ENCODE data around the gene ZNF222.

ZNF222 gene

DNA sequence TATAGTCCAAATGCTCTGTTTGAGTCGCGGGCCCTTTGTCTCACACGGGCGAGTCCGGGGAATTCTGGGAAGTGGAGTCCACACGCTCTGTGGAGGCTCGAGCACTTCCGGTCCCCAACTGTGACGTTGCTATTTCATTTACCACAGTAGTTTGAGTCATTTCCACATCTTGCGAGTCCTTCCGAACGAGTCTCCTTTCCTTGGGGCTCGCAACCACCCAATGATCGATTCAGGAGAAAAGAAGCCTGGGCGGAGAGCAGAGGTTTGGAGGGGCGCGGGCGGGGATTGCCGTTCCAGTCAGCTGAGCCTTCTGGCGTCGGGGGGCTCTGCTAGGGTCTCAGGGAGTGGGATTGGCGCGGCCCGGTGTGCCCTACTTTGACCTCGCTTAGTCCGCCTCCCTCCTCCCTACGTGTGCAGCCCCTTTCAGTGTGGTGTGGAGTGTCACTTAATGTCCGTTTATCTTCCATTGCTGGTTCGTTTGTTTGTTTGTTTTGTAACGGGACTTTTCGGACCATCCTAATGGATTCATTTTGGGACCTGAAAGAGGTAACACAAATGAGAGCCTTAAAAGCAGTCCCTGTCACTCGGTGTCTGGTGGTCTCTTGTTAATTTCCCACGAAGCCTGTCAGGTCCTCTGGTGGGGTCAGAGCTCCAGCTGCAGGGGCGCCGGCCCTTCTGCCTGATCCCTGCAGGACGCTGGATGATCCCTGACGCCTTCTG, at the start of gene ZNF222:
Gene ZNF222 (plus strand): TSS at position 163 of the 720 bp plus-strand sequence. CDS start 58 bp downstream, at position 221.
- peak; percentile 90 for DNase-seq (ENCODE audit: low spot score)

DNA sequence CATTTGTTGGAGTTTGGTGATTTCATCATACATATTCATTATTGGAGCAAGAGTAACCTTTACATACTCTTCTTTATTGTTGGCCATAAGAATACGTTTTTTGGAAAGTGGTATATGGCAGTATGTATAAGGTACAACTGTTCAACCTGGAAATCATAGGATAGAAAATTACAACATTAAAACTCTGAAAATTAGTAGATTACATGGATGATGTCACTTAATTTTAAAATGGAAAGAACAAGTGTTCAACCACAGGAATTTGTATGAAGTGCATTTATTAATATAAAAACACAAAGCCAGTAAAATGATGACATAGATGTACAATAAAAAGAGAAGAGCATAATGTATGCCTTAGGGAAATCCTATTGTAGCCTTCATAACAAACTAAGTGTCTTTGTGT, 48.4 kb upstream of the ZNF222 start:
- no peak for DNase-seq (ENCODE audit: low spot score)

DNA sequence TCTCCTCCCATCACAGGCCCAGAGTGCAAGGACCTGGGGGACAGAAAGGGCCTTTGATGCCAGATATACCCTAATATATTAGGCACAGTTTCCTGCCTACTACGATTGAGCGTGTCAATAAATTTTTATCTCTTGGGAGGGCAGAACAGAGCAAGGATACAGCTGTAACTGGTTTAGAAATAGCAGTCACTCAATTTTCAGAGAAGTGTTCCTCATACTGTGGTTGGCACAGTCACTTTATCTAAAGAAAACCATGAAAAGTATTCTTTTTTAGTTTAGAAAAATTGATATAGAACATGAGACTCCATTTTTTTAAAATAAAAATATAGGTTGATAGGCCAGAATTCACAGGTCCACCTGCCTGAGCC, 41.7 kb upstream of the ZNF222 start:
- no peak for DNase-seq (ENCODE audit: low spot score)

DNA sequence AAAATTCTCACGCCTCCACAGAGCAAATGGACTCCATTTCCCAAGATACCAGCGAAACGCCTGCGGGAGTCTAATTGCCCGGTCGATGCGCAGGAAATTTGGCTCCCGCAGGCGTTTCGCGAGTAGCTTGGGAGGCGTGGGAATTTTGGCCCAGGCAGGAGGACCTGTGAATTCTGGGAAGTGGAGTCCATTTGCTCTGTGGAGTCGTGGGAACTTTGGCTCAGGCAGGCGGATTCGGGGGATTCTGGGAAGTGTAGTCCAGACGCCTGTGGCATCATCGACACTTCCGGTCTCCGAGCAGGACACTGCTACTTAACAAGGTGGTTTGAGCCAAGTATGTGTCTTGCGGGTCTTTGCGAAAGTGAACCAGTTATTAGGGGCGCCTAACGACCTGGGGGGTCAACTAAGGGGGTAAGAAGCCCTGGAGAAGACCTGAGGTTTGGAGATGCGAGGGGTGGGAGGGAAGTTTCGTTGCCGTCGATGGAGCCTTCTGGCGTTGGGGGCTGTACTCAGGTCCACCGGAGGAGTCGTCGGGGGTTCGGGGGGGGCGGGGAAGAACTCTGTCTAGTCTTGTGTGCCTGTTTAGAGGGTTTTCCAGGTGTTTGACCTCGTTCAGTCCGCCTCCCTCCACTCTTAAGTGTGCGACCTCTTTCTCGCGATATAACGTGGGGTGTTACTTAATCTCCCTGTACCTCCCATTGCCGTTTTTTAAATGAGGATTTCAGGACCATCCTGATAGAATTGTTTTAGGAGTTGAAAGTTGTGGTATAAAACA, 41.1 kb upstream of the ZNF222 start, which contains the start of gene ZNF155:
Gene ZNF155 (plus strand): TSS at position 277 of the 775 bp plus-strand sequence. CDS start 4,356 bp downstream, outside the sequence.
- peak; percentile 94 for DNase-seq (ENCODE audit: low spot score)

DNA sequence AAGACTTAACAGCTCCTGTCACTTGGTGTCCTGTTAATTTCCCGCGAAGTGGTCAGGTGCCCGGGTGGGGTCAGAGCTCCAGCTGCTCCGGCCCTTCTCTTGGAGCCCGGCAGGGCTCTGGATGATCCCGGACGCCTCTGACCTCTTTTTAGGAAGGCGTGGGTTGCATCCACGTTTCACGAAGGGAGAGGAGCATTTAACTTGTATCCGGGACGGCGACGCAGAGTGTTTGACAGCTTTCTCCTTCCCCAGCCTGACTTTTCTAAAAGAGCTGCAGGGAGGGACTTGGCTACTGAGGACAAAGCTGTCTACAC, 40.5 kb upstream of the ZNF222 start:
- DNase-seq (ENCODE audit: low spot score): no peak

DNA sequence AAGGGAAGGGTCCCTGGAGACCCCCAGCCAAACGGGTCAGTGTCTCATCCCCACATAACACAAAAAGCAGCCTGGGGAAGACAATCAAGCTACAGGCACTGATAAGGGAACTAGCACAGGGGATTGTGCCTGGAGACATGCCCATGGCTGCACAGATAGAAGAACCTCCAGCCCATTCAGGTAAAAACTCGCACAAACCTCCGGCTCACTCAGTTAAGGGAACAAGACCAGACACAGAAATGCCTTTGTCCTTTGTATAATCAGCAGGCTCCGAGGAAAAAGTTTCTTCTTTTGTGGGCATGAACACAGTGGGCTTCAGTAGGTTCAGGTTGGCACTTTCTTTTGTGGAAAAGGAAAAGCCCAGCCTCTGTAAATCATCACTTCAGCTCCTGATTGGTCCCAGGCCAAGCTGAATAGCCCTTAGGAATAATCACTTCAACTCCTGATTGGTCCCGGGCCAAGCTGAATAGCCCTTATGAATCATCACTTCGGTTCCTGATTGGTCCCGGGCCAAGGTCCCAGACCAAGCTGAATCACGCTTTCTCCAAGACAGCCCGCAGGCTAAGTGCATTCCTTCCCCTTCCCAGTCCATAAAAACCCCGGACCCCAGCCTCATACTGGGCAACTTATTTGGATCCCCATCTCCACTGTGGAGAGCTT, 27.4 kb upstream of the ZNF222 start:
- no peak for DNase-seq (ENCODE audit: low spot score)

DNA sequence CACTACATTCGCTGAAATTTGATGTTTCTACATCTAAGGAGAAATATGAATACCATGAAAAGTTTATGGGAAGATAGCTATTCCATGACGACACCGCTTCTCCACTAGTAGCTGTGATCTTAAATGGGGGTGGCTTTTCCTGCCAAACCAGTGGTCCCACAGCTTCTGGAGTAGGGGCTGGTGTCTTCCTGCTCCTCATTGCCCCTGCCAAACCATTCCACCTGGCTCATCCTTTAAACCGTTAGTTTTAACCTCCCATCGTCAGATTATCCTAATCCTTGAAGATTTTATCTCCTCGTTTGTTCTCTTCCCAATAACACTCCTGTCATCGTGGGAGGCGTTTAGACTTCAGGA, 23.0 kb upstream of the ZNF222 start:
- peak; percentile 6 for DNase-seq (ENCODE audit: low spot score)

DNA sequence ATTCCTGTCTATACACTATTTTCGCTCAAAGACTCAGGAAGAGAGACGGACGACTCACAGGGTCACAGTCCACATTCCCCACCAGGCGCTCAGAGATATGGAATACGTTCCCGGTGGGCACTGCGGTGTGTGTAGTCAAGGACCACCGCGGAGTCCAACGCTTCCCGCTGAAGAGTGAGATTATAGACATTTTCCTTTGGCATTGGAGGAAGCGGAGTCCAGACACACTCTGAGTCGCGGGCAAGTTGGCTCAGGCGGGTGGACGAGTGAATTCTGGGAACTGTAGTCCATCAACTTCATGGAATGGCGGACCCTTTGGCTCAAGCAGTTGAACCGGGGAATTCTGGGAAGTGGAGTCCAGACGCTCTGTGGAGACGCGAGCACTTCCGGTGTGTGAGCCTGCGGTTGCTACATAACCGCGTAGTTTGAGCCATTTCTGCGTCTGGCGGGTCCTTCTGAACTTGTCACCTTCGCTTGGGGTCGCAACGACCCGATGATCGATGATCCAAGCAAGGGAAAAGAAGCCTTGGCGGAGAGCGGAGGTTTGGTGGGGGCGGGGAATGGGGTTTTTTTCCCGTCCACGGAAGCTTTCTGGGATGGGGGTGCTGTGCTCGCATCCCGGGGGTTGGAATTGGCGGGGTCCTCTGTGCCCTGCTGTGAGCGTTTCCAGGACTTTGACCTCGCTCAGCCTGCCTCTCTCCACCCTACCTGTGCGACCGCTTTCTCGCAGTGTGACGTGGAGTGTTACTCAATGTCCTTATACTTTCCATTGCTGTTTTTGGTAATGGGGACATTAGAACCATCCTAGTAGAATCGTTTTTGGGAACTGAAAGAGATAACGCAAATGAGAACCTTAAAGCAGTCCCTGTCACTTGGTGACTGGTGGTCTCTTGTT, 22.4 kb upstream of the ZNF222 start, which contains the start of gene ZNF230:
Gene ZNF230 (plus strand): TSS at position 392 of the 895 bp plus-strand sequence. CDS start 4,122 bp downstream, outside the sequence.
- peak; percentile 96 for DNase-seq (ENCODE audit: low spot score)

DNA sequence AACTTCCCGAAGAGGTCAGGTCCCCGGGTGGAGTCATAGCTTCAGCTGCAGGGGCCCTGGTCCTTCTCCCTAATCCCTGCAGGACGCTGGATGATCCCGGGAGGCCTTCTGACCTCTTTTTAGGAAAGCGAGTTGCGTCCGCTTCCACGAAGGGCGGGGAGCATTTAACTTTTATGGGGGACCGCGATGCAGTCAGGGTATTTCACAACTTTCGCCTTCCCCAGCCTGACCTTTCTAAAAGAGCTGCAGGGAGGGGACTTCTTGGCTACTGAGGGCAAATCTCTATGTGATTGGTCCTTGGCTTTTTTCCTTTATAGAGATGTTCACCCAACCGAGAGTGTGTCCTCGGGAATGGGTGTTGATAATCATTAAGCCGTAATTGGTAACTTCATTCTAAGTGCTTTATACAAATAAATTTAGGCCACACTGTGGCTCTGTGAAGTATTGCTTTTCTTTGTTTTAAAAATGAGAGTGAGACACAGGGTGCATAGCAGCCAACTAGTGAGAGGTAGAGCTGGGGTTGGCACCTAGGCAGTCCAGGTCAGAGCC, 21.6 kb upstream of the ZNF222 start:
- peak; percentile 23 for DNase-seq (ENCODE audit: low spot score)

DNA sequence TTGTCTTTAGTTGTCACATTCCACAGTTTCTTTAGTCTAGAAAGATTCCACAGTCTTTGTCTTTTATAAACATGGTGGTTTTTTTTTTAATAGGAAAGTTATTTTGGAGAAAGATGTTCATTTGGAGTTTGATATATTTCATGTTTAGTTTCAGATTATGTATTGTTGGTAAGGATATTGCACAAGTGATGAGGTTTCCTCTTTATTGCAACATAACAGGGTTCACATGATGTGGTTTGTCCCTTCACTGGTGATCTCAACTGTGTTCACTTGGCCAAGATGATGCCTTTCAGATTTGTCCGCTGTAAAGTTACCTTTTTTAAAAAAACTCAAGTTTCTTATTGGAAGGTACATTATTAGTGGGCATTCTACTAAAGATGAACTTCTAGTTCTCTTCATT, 19.2 kb upstream of the ZNF222 start:
- DNase-seq (ENCODE audit: low spot score): no peak

DNA sequence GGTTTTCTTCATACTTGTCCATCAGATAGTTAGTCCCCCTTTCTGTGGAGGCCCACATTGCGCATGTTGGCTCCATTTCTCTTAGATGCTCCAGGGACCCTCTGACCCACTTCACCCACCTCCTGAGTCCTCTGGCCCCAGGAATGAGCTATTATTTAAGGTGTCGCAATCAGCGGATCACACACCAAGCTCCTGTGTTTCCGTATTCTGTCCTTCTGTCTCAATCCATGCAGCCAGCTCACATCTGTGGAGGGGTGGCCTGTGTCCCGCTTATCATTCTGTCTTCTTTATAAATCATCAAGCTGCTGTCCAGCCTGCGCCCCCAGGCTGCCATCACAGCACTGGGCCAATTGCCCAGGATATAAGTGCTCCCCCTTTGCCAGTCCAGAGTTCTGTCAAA, 17.7 kb upstream of the ZNF222 start:
- no peak for DNase-seq (ENCODE audit: low spot score)

DNA sequence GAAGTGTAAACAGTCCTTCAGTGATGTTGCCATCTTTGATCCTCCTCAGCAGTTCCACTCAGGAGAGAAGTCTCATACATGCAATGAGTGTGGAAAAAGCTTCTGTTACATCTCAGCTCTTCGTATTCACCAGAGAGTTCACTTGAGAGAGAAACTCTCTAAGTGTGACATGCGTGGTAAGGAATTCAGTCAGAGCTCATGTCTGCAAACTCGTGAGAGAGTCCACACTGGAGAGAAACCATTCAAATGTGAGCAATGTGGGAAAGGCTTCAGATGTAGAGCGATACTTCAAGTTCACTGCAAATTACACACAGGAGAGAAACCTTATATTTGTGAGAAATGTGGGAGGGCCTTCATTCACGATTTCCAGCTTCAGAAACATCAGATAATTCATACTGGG, 14.7 kb upstream of the ZNF222 start:
- DNase-seq (ENCODE audit: low spot score): no peak

DNA sequence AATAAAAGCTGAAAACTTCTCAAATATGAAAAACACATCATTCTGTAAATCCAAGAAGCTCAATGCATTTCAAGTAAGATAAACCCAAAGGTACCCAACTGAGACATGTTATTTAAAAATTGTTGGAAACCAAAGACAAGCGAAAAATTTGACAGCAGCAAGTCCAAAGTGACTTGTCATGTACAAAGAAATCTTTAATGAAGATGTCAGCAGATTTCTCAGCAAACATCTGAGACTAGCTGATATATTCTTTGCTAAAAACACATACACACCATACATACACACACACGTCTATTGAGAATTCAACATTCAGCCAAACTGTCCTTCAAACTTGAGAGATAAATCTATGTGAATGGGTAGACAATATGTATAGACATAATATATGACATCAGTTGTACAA, 5.7 kb upstream of the ZNF222 start:
- DNase-seq (ENCODE audit: low spot score): no peak

DNA sequence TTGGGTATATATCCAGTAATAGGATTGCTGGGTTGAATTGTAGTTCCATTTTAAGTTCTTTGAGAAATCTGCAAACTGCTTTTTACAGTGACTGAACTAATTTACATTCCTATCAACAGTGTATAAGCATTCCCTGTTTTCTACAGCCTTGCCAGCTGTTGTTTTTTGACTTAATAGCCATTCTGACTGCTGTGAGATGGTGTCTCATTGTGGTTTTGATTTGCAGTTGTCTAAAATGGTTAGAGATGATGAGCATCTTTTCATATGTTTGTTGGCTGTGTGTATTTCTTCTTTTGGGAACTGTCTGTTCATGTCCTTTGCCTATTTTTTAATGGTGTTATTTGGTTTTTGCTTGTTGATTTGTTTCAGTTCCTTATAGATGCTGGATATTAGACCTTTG, 4.0 kb upstream of the ZNF222 start:
- DNase-seq (ENCODE audit: low spot score): no peak

DNA sequence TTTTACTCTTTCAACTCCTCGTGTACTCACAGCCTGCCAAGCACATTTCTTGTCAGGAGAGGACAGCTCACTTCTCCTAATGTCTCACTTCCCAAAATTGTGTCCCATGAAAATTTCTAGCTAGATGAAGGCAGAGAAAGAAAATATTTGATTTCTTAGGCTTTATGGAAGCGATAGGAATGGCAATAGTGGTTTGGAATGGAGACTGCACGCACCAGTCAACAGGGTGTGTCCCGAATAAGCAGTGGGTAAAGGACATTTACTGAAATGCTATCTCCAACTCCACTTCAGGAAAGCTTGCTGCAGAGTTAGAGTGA, 321 bp upstream of the ZNF222 start:
- DNase-seq (ENCODE audit: low spot score): no peak

DNA sequence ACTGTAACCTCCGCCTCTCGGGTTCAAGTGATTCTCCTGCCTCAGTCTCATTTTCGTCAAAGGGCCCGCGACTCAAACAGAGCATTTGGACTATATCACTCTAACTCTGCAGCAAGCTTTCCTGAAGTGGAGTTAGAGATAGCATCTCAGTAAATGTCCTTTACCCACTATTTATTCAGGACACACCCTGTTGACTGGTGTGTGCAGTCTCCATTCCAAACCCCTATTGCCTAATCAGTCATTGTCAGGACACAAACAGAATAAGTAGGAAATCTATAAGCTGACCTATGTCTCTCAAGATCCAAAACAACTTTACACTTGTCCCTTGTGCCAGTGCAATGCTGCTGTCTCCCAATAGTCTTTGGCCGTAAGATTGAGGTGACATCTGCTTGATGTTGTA, 1.4 kb downstream of the ZNF222 start:
- DNase-seq (ENCODE audit: low spot score): no peak

DNA sequence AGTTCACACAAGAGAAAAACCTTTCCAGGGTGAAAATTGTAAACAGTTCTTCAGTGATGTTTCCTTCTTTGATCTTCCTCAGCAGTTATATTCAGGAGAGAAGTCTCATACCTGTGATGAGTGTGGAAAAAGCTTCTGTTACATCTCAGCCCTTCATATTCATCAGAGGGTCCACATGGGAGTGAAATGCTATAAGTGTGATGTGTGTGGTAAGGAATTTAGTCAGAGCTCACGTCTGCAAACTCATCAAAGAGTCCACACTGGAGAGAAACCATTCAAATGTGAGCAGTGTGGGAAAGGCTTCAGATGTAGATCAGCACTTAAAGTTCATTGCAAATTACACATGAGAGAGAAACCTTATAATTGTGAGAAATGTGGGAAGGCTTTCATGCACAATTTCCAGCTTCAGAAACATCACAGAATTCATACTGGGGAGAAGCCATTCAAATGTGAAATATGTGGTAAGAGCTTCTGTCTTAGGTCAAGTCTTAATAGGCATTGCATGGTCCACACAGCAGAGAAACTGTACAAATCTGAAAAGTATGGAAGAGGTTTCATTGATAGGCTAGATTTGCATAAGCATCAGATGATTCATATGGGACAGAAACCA, 6.9 kb downstream of the ZNF222 start:
- DNase-seq (ENCODE audit: low spot score): no peak

DNA sequence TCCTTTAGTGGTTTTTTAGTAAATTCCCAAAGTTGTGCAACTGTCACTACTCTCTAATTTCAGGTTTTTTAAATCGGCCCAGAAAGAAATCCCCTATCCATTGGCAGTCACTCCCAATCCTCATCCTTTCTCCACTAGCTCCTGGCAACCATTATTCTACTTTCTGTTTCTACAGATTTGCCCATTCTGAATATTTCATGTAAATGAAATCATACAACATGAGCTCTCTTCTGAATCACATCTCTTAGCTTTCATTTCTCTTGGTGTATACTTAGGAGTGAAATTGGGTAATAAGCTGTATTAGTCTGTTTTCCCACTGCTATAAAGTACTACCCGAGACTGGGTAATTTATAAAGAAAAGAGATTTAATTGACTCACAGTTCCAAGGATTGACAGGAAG, 17.0 kb downstream of the ZNF222 start:
- DNase-seq (ENCODE audit: low spot score): no peak

DNA sequence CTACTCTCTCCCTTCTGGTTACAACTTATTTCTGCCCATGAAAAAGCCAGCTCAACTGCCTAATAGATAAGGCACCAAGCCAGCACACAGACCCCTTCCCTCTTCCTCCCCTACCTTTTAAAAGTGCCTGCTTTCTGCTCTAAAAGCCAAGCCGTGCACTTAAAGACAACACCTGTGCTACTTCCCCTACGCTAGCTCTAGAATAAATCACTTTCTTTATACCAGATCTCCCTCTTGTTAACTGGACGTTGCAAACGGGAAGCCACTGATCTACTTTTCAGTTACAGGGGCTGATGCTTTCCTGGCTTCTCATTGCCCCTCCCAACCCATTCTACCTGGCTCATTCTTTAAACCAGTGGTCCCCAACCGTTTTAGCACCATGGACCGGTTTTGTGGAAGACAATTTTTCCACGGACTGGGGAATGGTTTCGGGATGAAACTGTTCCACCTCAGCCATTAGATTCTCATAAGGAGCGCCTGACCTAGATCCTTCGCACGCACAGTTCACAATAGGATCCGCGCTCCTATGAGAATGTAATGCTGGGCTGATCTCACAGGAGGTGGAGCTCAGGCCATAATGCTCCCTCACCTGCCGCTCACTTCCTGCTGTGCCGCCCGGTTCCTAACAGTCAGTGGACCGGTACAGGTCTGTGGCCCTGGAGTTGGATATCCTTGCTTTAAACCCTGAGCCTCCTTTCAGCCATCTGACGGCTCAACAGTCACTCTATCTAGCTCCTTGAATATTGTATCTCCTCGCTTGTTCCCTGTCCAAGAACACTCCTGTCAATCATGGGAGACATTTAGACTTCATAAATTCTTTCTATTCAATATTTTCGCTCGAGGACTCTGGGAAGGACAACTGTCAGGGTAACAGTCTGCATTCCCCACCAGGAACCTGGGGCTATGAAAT, 25.8 kb downstream of the ZNF222 start:
- no peak for DNase-seq (ENCODE audit: low spot score)

DNA sequence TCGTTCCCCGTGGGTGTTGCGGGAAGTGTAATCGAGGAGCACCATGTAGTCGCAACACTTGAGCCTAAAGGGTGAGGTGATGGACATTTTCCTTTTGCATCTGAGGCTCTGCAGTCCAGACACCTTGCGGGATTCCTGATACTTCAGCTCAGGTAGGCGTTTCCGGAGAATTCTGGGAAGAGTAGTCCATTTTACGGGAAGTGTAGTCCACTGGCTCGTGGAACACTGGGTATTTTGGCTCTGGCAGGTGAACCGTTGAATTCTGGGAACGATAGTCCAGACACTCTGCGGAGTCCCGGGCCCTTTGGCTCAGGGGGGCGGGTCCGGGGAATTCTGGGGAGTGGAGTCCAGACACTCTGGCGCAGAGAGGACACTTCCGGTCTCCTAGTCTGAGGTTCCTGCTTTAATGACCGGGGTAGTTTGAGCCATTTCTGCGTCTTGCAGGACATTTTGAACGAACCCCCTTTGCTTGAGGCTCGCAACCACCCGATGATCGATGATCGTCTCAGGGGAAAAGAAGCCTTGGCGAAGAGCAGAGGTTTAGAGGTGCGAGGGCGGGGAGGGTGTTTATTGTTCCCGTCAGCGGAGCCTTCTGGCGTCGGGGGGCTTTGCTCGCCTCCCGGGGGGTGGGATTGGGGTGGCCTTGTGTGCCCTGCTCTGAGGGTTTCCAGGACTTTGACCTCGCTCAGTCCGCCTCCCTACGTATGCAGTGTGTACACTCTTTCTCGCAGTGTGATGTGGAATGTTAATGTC, 26.6 kb downstream of the ZNF222 start, which contains the start of gene ZNF223:
Gene ZNF223 (plus strand): TSS at position 387 of the 753 bp plus-strand sequence. CDS start 3,141 bp downstream, outside the sequence.
- peak; percentile 99 for DNase-seq (ENCODE audit: low spot score)

Data from AG08395 (cell line).